Measurements from ENCODE around the gene TRAPPC12. TPM values are rescaled to one million over a fixed set of nuclear protein-coding genes. Genes with fewer than 3 reads are reported as not detected.

The TRAPPC12 gene
- total RNA-seq, 1 donor = 67.0 TPM

GRCh38 chr2:3475771-3476170 is 96.3 kb downstream of the TRAPPC12 start:
- Histone ChIP-seq H3K27me3 (ENCODE audit: insufficient read depth, low read length) (no peaks in the 10 kb centered on the region), H3K36me3 (ENCODE audit: insufficient read depth, low read length) (peaks cover 43% of the 10 kb centered on the region), H3K4me1 (ENCODE audit: insufficient read depth, low read length) (peaks cover 6% of the 10 kb centered on the region), H3K4me2 (ENCODE audit: insufficient read depth, low read length) (no peak overlapping the region), H3K9me3 (ENCODE audit: low read depth, low read length) (no peaks in the 10 kb centered on the region), H3K27ac (ENCODE audit: low read depth, low read length) (no peak overlapping the region), H4K20me1 (ENCODE audit: insufficient read depth, low read length) (no peaks in the 10 kb centered on the region), H2AFZ (ENCODE audit: low read length) (no peak overlapping the region), H3K79me2 (ENCODE audit: insufficient read depth, low read length) (no peaks in the 10 kb centered on the region), H3K4me3 (ENCODE audit: insufficient read depth, low read length) (no peak overlapping the region)
- TF ChIP-seq CTCF (IDR thresholded peaks at IDR 0.05; ENCODE audit: extremely low read depth, low read depth, low read length) = no peak
- DNase-seq (ENCODE audit: insufficient read length, low spot score, missing footprints) = peak; percentile 73

GRCh38 chr2:3476321-3476984 is 97.0 kb downstream of the TRAPPC12 start:
- Histone ChIP-seq H3K4me3 (ENCODE audit: insufficient read depth, low read length) (no peak overlapping the region), H4K20me1 (ENCODE audit: insufficient read depth, low read length) (no peaks in the 10 kb centered on the region), H3K4me1 (ENCODE audit: insufficient read depth, low read length) (no peaks in the 10 kb centered on the region), H3K79me2 (ENCODE audit: insufficient read depth, low read length) (no peaks in the 10 kb centered on the region), H3K4me2 (ENCODE audit: insufficient read depth, low read length) (no peak overlapping the region), H2AFZ (ENCODE audit: low read length) (no peak overlapping the region), H3K27me3 (ENCODE audit: insufficient read depth, low read length) (no peaks in the 10 kb centered on the region), H3K9me3 (ENCODE audit: low read depth, low read length) (no peaks in the 10 kb centered on the region), H3K36me3 (ENCODE audit: insufficient read depth, low read length) (peaks cover 36% of the 10 kb centered on the region), H3K27ac (ENCODE audit: low read depth, low read length) (no peak overlapping the region)
- no peak for TF ChIP-seq CTCF (IDR thresholded peaks at IDR 0.05; ENCODE audit: extremely low read depth, low read depth, low read length)
- DNase-seq (ENCODE audit: insufficient read length, low spot score, missing footprints) = peak; percentile 25

GRCh38 chr2:3476985-3477327 is 97.5 kb downstream of the TRAPPC12 start:
- H3K9me3 ChIP-seq (ENCODE audit: low read depth, low read length) = no peaks in the 10 kb centered on the region
- no peaks in the 10 kb centered on the region for H4K20me1 ChIP-seq (ENCODE audit: insufficient read depth, low read length)
- H3K79me2 ChIP-seq (ENCODE audit: insufficient read depth, low read length) = no peaks in the 10 kb centered on the region
- H2AFZ ChIP-seq (ENCODE audit: low read length) = no peak overlapping the region
- H3K27ac ChIP-seq (ENCODE audit: low read depth, low read length) = no peak overlapping the region
- H3K4me3 ChIP-seq (ENCODE audit: insufficient read depth, low read length) = no peak overlapping the region
- no peaks in the 10 kb centered on the region for H3K27me3 ChIP-seq (ENCODE audit: insufficient read depth, low read length)
- peak; percentile 35 for DNase-seq (ENCODE audit: insufficient read length, low spot score, missing footprints)
- peaks cover 32% of the 10 kb centered on the region for H3K36me3 ChIP-seq (ENCODE audit: insufficient read depth, low read length)
- no peak overlapping the region for H3K4me2 ChIP-seq (ENCODE audit: insufficient read depth, low read length)
- no peak for TF ChIP-seq CTCF (IDR thresholded peaks at IDR 0.05; ENCODE audit: extremely low read depth, low read depth, low read length)
- no peaks in the 10 kb centered on the region for H3K4me1 ChIP-seq (ENCODE audit: insufficient read depth, low read length)

GRCh38 chr2:3478846-3479385 is 99.4 kb downstream of the TRAPPC12 start:
- H3K4me3 ChIP-seq (ENCODE audit: insufficient read depth, low read length) = no peak overlapping the region
- H3K4me1 ChIP-seq (ENCODE audit: insufficient read depth, low read length) = no peaks in the 10 kb centered on the region
- no peaks in the 10 kb centered on the region for H3K27me3 ChIP-seq (ENCODE audit: insufficient read depth, low read length)
- no peaks in the 10 kb centered on the region for H4K20me1 ChIP-seq (ENCODE audit: insufficient read depth, low read length)
- H3K36me3 ChIP-seq (ENCODE audit: insufficient read depth, low read length) = peaks cover 26% of the 10 kb centered on the region
- H3K79me2 ChIP-seq (ENCODE audit: insufficient read depth, low read length) = no peaks in the 10 kb centered on the region
- H3K4me2 ChIP-seq (ENCODE audit: insufficient read depth, low read length) = no peak overlapping the region
- no peak overlapping the region for H3K27ac ChIP-seq (ENCODE audit: low read depth, low read length)
- no peak overlapping the region for H2AFZ ChIP-seq (ENCODE audit: low read length)
- TF ChIP-seq CTCF (IDR thresholded peaks at IDR 0.05; ENCODE audit: extremely low read depth, low read depth, low read length) = no peak
- no peaks in the 10 kb centered on the region for H3K9me3 ChIP-seq (ENCODE audit: low read depth, low read length)
- peak; percentile 17 for DNase-seq (ENCODE audit: insufficient read length, low spot score, missing footprints)
